ENCODE data around the gene CELF6.

- TF ChIP-seq ISL1 (CRISPR knock-in tag; IDR thresholded peaks at IDR 0.05): no peak
- TF ChIP-seq RARB (CRISPR knock-in tag; IDR thresholded peaks at IDR 0.05): no peak
- no peak for TF ChIP-seq CSRNP3 (CRISPR knock-in tag; IDR thresholded peaks at IDR 0.05)
- TF ChIP-seq TOX (CRISPR knock-in tag; IDR thresholded peaks at IDR 0.05; ENCODE audit: borderline replicate concordance): no peak
- no peak for TF ChIP-seq ZFP30 (CRISPR knock-in tag; IDR thresholded peaks at IDR 0.05)
- TF ChIP-seq ARNTL (CRISPR knock-in tag; IDR thresholded peaks at IDR 0.05; ENCODE audit: borderline replicate concordance, low read depth): no peak
- no peak for TF ChIP-seq ZNF70 (CRISPR knock-in tag; IDR thresholded peaks at IDR 0.05)
- no peak for TF ChIP-seq CREB5 (CRISPR knock-in tag; IDR thresholded peaks at IDR 0.05; ENCODE audit: low read depth)
- no peak for TF ChIP-seq TCF4 (CRISPR knock-in tag; IDR thresholded peaks at IDR 0.05; ENCODE audit: borderline replicate concordance)
- TF ChIP-seq CSDC2 (CRISPR knock-in tag; IDR thresholded peaks at IDR 0.05): no peak
These were observed 22.4 kb upstream of the CELF6 start for GRCh38 chr15:72342385-72342784.
